OCI-LY1 (cell line): Measurements from ENCODE around the gene STRADA.

Experiments used
- EZH2 ChIP-seq: fragments of 200-600 bp; sonication (generic), shearing (Covaris generic); IDR thresholded peaks from 2 replicates; pipeline ENCODE4 v1.8.0; 2017; ENCODE audit warnings: borderline replicate concordance, mixed run types, mild to moderate bottlenecking, antibody characterized with exemption, low read length, moderate library complexity, mixed read lengths
- TF ChIP-seq, protein P1 (sequence below): fragments of 200-600 bp; sonication (generic), shearing (Covaris generic); IDR thresholded peaks from 2 replicates; pipeline ENCODE4 v1.5.1; 2017; ENCODE audit warnings: mild to moderate bottlenecking, antibody characterized with exemption, low read length, moderate library complexity, mixed read lengths

DNA sequence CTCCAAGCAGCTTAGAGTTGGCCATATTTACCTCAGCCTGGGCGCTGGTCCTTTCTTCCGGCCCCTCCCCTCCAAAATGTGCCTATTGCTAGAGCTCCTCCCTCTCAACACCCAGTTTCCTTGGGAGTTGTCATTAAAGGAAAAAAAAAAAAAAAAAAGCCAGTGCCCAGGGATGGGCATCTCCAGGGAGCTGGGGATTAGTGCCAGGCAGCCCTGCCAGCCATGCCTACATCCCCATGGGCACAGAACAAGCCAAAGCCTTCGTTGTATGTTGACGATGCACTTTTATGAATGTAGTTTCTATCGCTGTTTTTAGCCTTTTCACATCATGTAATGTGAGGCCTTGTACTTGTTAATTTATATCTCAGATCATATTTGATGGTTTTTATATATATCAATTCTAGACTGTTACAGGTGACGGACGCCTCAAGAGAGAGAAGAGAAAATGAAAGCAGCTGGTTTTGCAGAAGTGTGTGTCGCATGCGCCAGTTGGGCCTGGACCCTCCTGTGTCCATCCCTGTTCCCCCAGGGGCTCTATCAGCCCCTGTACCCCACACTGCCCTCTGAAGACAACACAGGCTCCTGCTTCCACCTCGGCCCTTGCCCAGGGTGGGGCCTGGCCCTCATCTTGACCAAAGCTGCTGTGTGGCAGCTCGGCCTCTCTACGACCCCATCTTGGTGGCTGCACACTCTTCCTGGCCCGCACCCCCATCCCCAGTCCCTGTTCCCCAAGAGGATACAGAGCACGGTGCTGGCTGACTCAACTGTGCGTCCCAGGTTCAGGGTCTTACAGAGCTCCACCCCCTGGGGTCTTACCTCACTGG, 46.4 kb downstream of the STRADA start:
- TF ChIP-seq, protein P1, sequence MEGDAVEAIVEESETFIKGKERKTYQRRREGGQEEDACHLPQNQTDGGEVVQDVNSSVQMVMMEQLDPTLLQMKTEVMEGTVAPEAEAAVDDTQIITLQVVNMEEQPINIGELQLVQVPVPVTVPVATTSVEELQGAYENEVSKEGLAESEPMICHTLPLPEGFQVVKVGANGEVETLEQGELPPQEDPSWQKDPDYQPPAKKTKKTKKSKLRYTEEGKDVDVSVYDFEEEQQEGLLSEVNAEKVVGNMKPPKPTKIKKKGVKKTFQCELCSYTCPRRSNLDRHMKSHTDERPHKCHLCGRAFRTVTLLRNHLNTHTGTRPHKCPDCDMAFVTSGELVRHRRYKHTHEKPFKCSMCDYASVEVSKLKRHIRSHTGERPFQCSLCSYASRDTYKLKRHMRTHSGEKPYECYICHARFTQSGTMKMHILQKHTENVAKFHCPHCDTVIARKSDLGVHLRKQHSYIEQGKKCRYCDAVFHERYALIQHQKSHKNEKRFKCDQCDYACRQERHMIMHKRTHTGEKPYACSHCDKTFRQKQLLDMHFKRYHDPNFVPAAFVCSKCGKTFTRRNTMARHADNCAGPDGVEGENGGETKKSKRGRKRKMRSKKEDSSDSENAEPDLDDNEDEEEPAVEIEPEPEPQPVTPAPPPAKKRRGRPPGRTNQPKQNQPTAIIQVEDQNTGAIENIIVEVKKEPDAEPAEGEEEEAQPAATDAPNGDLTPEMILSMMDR, result no peak
- no peak for TF ChIP-seq EZH2
